ENCODE results near the gene LAX1.

DNA sequence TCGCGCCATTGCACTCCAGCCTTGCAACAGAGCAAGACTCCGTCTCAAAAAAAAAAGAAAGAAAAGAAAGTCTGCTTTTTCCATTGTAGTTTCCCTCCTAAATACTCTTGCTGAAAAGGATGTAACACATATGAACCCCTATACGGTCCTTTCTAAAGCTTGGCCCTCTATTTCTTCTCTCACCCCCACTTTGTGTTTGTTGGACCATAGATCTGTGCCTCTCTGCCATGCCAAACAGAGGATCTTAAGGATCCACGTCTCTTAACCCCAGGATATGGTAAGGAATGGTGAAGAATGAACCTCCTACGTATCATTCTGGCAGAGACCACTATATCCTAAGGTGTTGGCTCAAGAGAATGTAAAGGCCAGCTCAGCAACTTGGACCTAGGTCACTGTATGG lies 18.7 kb upstream of the LAX1 start:
- TF ChIP-seq FOS (IDR thresholded peaks at IDR 0.05; ENCODE audit: borderline replicate concordance, extremely low read depth, insufficient read length) (no peak), EGR1 (IDR thresholded peaks at IDR 0.05; ENCODE audit: borderline replicate concordance in 1 of 2, low read depth in 2 of 2, low read length in 2 of 2) (no peak), SIN3A (IDR thresholded peaks at IDR 0.05; ENCODE audit: low read depth, low read length) (no peak), SMC3 (IDR thresholded peaks at IDR 0.05; ENCODE audit: borderline replicate concordance, low read length) (no peak), ZNF207 (IDR thresholded peaks at IDR 0.05; ENCODE audit: borderline replicate concordance) (no peak), CBFB (IDR thresholded peaks at IDR 0.05; ENCODE audit: low read depth) (no peak), SRF (IDR thresholded peaks at IDR 0.05; ENCODE audit: low read depth in 2 of 2, low read length in 2 of 2) (no peak), YY1 (IDR thresholded peaks at IDR 0.05; ENCODE audit: low read depth, low read length) (no peak), RAD21 (IDR thresholded peaks at IDR 0.05; ENCODE audit: insufficient read depth, low read depth, low read length) (no peak), TCF7 (IDR thresholded peaks at IDR 0.05; ENCODE audit: borderline replicate concordance) (no peak), USF1 (IDR thresholded peaks at IDR 0.05; ENCODE audit: borderline replicate concordance, extremely low read length, insufficient read depth, low read depth, low read length) (no peak)
- TF ChIP-seq, protein P1, sequence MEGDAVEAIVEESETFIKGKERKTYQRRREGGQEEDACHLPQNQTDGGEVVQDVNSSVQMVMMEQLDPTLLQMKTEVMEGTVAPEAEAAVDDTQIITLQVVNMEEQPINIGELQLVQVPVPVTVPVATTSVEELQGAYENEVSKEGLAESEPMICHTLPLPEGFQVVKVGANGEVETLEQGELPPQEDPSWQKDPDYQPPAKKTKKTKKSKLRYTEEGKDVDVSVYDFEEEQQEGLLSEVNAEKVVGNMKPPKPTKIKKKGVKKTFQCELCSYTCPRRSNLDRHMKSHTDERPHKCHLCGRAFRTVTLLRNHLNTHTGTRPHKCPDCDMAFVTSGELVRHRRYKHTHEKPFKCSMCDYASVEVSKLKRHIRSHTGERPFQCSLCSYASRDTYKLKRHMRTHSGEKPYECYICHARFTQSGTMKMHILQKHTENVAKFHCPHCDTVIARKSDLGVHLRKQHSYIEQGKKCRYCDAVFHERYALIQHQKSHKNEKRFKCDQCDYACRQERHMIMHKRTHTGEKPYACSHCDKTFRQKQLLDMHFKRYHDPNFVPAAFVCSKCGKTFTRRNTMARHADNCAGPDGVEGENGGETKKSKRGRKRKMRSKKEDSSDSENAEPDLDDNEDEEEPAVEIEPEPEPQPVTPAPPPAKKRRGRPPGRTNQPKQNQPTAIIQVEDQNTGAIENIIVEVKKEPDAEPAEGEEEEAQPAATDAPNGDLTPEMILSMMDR (IDR thresholded peaks at IDR 0.05 in 2 of 3, conservative IDR thresholded peaks at IDR 0.05 in 1 of 3; ENCODE audit: control insufficient read depth in 2 of 3, extremely low read depth in 1 of 3, insufficient read depth in 1 of 3, low read depth in 3 of 3, low read length in 3 of 3), result no peak
- TF ChIP-seq, protein P2, sequence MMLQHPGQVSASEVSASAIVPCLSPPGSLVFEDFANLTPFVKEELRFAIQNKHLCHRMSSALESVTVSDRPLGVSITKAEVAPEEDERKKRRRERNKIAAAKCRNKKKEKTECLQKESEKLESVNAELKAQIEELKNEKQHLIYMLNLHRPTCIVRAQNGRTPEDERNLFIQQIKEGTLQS (IDR thresholded peaks at IDR 0.05; ENCODE audit: borderline replicate concordance, extremely low read depth, low read depth, low read length), result no peak

All from GM12878 (cell line).